Heart left ventricle (tissue), 13 donors: ENCODE data around the gene CCDC28B.

Experiments
- CTCF ChIP-seq, 12 donors: fragments of 200-600 bp; sonication (generic) in 4 of 12; IDR thresholded peaks; one replicate each; pipeline versions ENCODE4 v1.5.0 to v1.8.0; 2018 to 2022; ENCODE audit warnings: antibody characterized with exemption in 12 of 12, mild to moderate bottlenecking in 5 of 12
- POLR2A ChIP-seq, 2 donors: fragments of 450-650 bp; IDR thresholded peaks; one replicate each; pipeline ENCODE4 v1.6.1; 2017; ENCODE audit warnings: antibody characterized with exemption in 2 of 2, mild to moderate bottlenecking in 2 of 2, moderate library complexity in 2 of 2
- donor health status: ischemic (EF 13 %, LVEDD 7.1; RV severe dilation, severe dysfunction).
- donor health status: DM: no; HTN: yes; CAD: no.
- donor health status: DM: no; HTN: no; CAD: no.
- donor health status: ischemic (EF 25% LVEDD 6.9; RV normal size, moderate dysfunction).
- donor health status: ischemic (EF 25% LVEDD 5.7; RV mildly dilated, moderate dysfunction).
- donor health status: ischemic (EF 35%, LVEDD 5.7; RV mildly dilated, moderate dysfunction).
- donor health status: nonischemic (EF 11% LVEDD 7.7; RV severe dilation, severe dysfunction).
- donor health status: DM: yes; HTN: yes; CAD: no.
- donor health status: PGD.
- donor health status: ischemic (EF 29% LVEDD 5.4; RV normal size, mild dysfunction).
- donor health status: nonischemic (EF 23%, LVEDD 6.1; RV moderate dilation, normal function).

DNA sequence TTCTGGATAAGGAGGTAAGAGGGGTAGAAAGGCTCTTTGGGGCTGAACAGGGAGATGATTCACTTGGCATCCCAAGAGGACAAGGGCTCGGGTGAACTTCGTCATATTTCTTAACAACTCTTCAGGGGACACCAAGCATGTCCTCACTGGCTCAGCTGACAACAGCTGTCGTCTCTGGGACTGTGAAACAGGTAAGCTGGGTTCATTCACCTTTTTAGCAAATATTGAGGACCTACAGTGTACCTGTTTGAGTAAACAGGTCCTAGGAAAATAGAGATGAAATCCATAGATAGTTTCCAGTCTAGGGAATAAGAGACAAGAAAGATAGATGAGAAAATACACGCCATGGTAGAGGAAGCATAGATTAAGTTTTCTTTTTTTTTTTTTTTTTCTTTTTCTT, 23.9 kb downstream of the CCDC28B start:
- TF ChIP-seq POLR2A (IDR thresholded peaks at IDR 0.05) (no peak), CTCF (IDR thresholded peaks at IDR 0.05) (no peak)
